Endothelial cell of umbilical vein (primary cell): Measurements from ENCODE around the gene TLE3. TPM values are rescaled to one million over a fixed set of nuclear protein-coding genes. Genes with fewer than 3 reads are reported as not detected.

Source experiments
- BruUV-seq: library from RNA; stranded (reverse); fragments of 400-500 nt; replicated peaks from 2 replicates; lab custom pipeline; 2021; lab: Mats Ljungman, UMichigan
- CTCF ChIA-PET: fragments of 300-600, 350-600 bp; sonication (Branson Sonifier 250); formaldehyde crosslinking; loops from one replicate; lab custom pipeline; 2021; ENCODE audit warnings: antibody characterized with exemption, inconsistent platforms; lab: Charles Lee
- POLR2A ChIA-PET: fragments of 300-600, 350-600 bp; sonication (Branson Sonifier 250); formaldehyde crosslinking; loops from one replicate; lab custom pipeline; 2021; ENCODE audit warnings: antibody characterized with exemption, inconsistent platforms; lab: Charles Lee
- DNase-seq: peaks from one replicate; pipeline ENCODE4 v3.0.0-alpha.2; 2011; ENCODE audit warnings: low read depth, low spot score
- FAIRE-seq: peaks from 2 replicates; lab custom pipeline; 2011; peaks lifted over from hg19 to GRCh38; lab: Jason Lieb, UNC
- H2AFZ ChIP-seq: 2 replicates; pipeline ENCODE4 v1.6.0; 2012; ENCODE audit warnings: low read depth, low read length, control low read depth, inconsistent platforms
- H3K27ac ChIP-seq: 2 replicates; pipeline ENCODE4 v1.5.1; 2011; ENCODE audit warnings: low read depth, mild to moderate bottlenecking, control low read depth, low read length, moderate library complexity; ENCODE audit not compliant: insufficient read depth
- H3K27me3 ChIP-seq, 2 experiments: 2 replicates each; pipeline versions ENCODE4 v1.6.0 to v1.6.1; 2011; ENCODE audit warnings: low read length in 2 of 2, mixed read lengths in 1 of 2; ENCODE audit not compliant: control insufficient read depth in 2 of 2, insufficient read depth in 2 of 2
- H3K36me3 ChIP-seq, 2 experiments: 2 replicates in 1 of 2; 3 replicates in 1 of 2; pipeline ENCODE4 v1.5.1; 2011; ENCODE audit warnings: low read length in 2 of 2, mild to moderate bottlenecking in 1 of 2, moderate library complexity in 1 of 2; ENCODE audit not compliant: control insufficient read depth in 2 of 2, insufficient read depth in 2 of 2; ENCODE audit errors: extremely low read depth in 1 of 2
- H3K4me1 ChIP-seq: 3 replicates; pipeline ENCODE4 v1.5.1; 2011; ENCODE audit warnings: mild to moderate bottlenecking, low read length; ENCODE audit not compliant: control insufficient read depth, insufficient read depth; ENCODE audit errors: extremely low read depth
- H3K4me2 ChIP-seq: 2 replicates; pipeline ENCODE4 v1.6.1; 2011; ENCODE audit warnings: low read length, control low read depth, mixed read lengths; ENCODE audit not compliant: insufficient read depth
- H3K4me3 ChIP-seq, 3 experiments: fragments of 200-600 bp in 1 of 3; sonication (generic), shearing (Covaris generic) in 1 of 3; replicated peaks in 1 of 3; 2 replicates each; pipeline ENCODE4 v1.5.1; 2011 to 2016; ENCODE audit warnings: control low read depth in 3 of 3, low read length in 3 of 3, mild to moderate bottlenecking in 2 of 3, inconsistent platforms in 1 of 3, low read depth in 1 of 3, moderate library complexity in 1 of 3; ENCODE audit not compliant: insufficient read depth in 1 of 3
- H3K79me2 ChIP-seq: 2 replicates; pipeline ENCODE4 v1.6.0; 2012; ENCODE audit warnings: low read length, inconsistent platforms; ENCODE audit not compliant: control insufficient read depth, insufficient read depth
- H3K9ac ChIP-seq: replicated peaks from 2 replicates; pipeline ENCODE3; 2011; ENCODE audit warnings: low read length, control low read depth; ENCODE audit not compliant: insufficient read depth; ENCODE audit errors: extremely low read depth
- H3K9me1 ChIP-seq: replicated peaks from 3 replicates; pipeline ENCODE4 v1.6.0; 2011; ENCODE audit warnings: mild to moderate bottlenecking, low read length; ENCODE audit not compliant: control insufficient read depth, insufficient read depth; ENCODE audit errors: extremely low read depth
- H3K9me3 ChIP-seq: replicated peaks from 2 replicates; pipeline ENCODE4 v1.5.1; 2012; ENCODE audit warnings: low read length, inconsistent platforms; ENCODE audit not compliant: control insufficient read depth, insufficient read depth
- H4K20me1 ChIP-seq: replicated peaks from 2 replicates; pipeline ENCODE3; 2011; ENCODE audit warnings: mild to moderate bottlenecking, low read length; ENCODE audit not compliant: control insufficient read depth, insufficient read depth; ENCODE audit errors: extremely low read depth
- EZH2 ChIP-seq: IDR thresholded peaks from 2 replicates; pipeline ENCODE4 v1.6.1; 2012; ENCODE audit warnings: borderline replicate concordance, low read depth, mild to moderate bottlenecking, moderate library complexity, low read length, inconsistent platforms; ENCODE audit not compliant: severe bottlenecking
- FOS ChIP-seq: IDR thresholded peaks from 2 replicates; pipeline ENCODE4 v1.6.1; 2011; ENCODE audit warnings: mild to moderate bottlenecking, low read length, moderate library complexity, borderline replicate concordance; ENCODE audit not compliant: insufficient read depth
- GATA2 ChIP-seq: IDR thresholded peaks from 2 replicates; pipeline ENCODE4 v1.7.0; 2011; ENCODE audit warnings: low read depth, mild to moderate bottlenecking, moderate library complexity, mixed read lengths, low read length; ENCODE audit not compliant: insufficient read length, insufficient read depth
- JUN ChIP-seq: IDR thresholded peaks from 2 replicates; pipeline ENCODE4 v1.6.1; 2011; ENCODE audit warnings: borderline replicate concordance, low read depth; ENCODE audit not compliant: insufficient read length, insufficient read depth
- MYC ChIP-seq: IDR thresholded peaks from one replicate; pipeline ENCODE4 v1.6.1; 2011; ENCODE audit warnings: mild to moderate bottlenecking, low read depth, low read length
- POLR2A ChIP-seq: IDR thresholded peaks from 2 replicates; pipeline ENCODE4 v1.6.1; 2012; ENCODE audit warnings: low read depth, mild to moderate bottlenecking, control low read depth, low read length
- POLR2AphosphoS5 ChIP-seq: IDR thresholded peaks from 2 replicates; pipeline ENCODE4 v1.6.1; 2012; ENCODE audit warnings: low read depth, mild to moderate bottlenecking, control low read depth, low read length, moderate library complexity; ENCODE audit not compliant: insufficient read depth
- dilution Hi-C: fragments of 300-500 bp; cut with MboI; formaldehyde crosslinking; loops from one replicate; pipeline ENCODE4 v1.15.0; 2019; ENCODE audit warnings: low sequenced_read_pairs; ENCODE audit not compliant: extremely low pct_ligation_motif_present
- intact Hi-C: fragments of 100-400 bp; cut with micrococcal nuclease; formaldehyde crosslinking; loops from one replicate; pipeline ENCODE4 v1.10.0; 2022
- polyA plus RNA-seq, 4 experiments: library from polyadenylated mRNA; depleted of rRNA in 3 of 4; stranded (reverse) in 3 of 4; unstranded in 1 of 4; fragments of >200 nt; gene quantifications; 2 replicates each; pipeline versions ENCODE4 v1.2.1 to v1.2.3, GENCODE V29; 2011 to 2012; ENCODE audit warnings: missing spikeins in 1 of 4
- total RNA-seq: library from RNA; stranded (reverse); gene quantifications from 2 replicates; pipeline ENCODE4 v1.2.3, GENCODE V29; 2021
- TF ChIP-seq, protein P1 (sequence below): IDR thresholded peaks from 2 replicates; pipeline ENCODE4 v1.6.1; 2011; ENCODE audit not compliant: insufficient read depth, insufficient read length
- TF ChIP-seq, protein P2 (sequence below), 2 donors: IDR thresholded peaks; 1 replicate in 1 of 2; 2 replicates in 1 of 2; pipeline ENCODE4 v1.5.1; 2011; ENCODE audit warnings: low read length in 2 of 2, mild to moderate bottlenecking in 2 of 2, moderate library complexity in 2 of 2, control low read depth in 1 of 2, inconsistent platforms in 1 of 2, low read depth in 1 of 2; ENCODE audit not compliant: insufficient read depth in 1 of 2; ENCODE audit errors: extremely low read depth in 1 of 2

The TLE3 gene
- total and polyA plus RNA-seq, 2 donors (not counting 3 experiments of a cell fraction or from before 2014, with no cell fraction given): 40.5 to 56.9 TPM

DNA sequence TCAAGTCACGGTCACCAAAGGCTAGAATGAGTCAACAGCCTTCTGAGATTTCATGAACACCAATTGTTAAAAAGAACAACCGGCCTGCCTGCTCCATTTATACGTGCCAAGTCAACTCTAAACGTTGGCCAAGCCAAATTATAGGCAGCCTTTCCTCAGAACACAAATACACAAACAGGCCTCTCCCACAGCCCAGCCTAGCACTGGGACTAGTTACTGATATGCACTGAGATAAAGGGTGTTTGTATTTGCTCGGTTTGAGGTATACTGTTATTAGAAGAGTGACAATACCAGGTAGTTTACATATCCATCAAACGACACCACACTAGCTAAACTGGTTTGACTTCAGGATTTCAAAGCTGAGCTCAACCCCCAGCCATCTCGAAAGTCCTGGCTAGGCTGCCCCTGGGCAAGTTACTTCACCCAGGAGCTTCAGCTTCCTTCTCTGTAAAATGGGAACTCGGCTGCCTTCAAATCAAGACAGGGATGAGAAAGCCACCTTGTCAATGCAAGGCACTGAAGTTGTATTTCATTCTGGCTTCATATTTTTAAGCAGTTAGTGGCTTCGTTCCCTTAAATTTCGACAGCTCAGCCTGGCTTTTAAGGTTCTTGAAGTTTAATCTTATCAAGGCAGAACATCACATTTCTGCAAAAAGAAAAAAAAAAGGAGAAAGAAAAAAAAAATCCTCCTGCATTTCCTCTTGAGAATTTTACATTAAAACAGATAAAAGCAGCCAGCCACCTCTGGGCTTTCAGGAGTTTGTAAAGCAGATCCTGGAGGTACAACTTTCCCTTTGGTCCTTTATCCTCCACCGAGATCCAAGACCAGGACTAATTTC is 4.0 kb downstream of the TLE3 start:
- Histone ChIP-seq H3K27me3 (no peaks in the 10 kb centered on the region), H3K4me3 (no peak overlapping the region), H3K36me3 (peaks cover 9 to 14% of the 10 kb centered on the region in 2 experiments), H3K4me1 (peaks cover 41% of the 10 kb centered on the region), H3K9ac (no peak overlapping the region), H3K9me1 (no peaks in the 10 kb centered on the region), H4K20me1 (no peaks in the 10 kb centered on the region), H3K79me2 (peaks cover 87% of the 10 kb centered on the region), H3K9me3 (no peaks in the 10 kb centered on the region), H2AFZ (no peak overlapping the region), H3K27ac (no peak overlapping the region), H3K4me2 (peak overlapping the region; percentile 82)
- CTCF ChIA-PET: interaction anchor here (1.1 to 3.2 kb wide), 3 partner anchors 88 to 395 kb away, joined by 5 to 12 read pairs (median 6); no protein-coding TSS in a partner anchor
- DNase-seq (peak; percentile 39), FAIRE-seq (peak; percentile 64)
- intact Hi-C loops: loop anchor here (1.0 to 10.0 kb wide), 3 partner anchors 364 to 701 kb away; no protein-coding TSS in a partner anchor
- POLR2A ChIA-PET: no interaction called here
- dilution Hi-C loops: no loop called here
- no TSS peak for BruUV-seq
- TF ChIP-seq FOS (no peak), EZH2 (no peak)
- TF ChIP-seq, protein P1, sequence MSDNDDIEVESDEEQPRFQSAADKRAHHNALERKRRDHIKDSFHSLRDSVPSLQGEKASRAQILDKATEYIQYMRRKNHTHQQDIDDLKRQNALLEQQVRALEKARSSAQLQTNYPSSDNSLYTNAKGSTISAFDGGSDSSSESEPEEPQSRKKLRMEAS: no peak

DNA sequence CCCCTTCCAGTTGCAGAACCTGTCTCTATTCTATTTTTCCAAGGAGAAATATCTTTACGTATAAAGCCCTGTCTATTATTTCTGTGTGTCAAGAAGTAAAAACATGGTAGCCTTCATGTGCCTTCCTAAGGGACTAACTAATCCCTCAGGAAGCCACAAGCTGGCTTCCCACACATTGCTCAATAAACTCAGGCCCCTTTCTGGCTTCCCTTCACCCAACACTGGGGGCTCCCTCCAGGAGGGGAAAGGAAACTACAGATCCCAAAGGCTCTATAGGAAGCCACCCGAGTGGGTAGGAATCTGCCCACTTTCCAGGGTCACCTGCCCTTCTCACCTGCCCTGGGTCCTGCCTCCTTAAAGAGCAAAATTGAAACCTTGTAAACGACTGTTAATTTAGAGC is 4.6 kb downstream of the TLE3 start:
- DNase-seq: no peak
- H3K27ac ChIP-seq: no peak overlapping the region
- dilution Hi-C loops (no loop called here), intact Hi-C loops (loop anchor here (1.0 to 10.0 kb wide), 3 partner anchors 364 to 702 kb away; no protein-coding TSS in a partner anchor)
- H3K9ac ChIP-seq: no peak overlapping the region
- H3K4me1 ChIP-seq: peaks cover 36% of the 10 kb centered on the region
- POLR2A ChIA-PET: no interaction called here
- no peaks in the 10 kb centered on the region for H3K9me3 ChIP-seq
- no peak overlapping the region for H3K4me3 ChIP-seq
- peak overlapping the region; percentile 23 for H3K4me2 ChIP-seq
- no peaks in the 10 kb centered on the region for H3K27me3 ChIP-seq
- TF ChIP-seq MYC (no peak), GATA2 (no peak), EZH2 (no peak), POLR2A (no peak), JUN (no peak), POLR2AphosphoS5 (no peak), FOS (no peak)
- TF ChIP-seq, protein P1: no peak
- TF ChIP-seq, protein P2, sequence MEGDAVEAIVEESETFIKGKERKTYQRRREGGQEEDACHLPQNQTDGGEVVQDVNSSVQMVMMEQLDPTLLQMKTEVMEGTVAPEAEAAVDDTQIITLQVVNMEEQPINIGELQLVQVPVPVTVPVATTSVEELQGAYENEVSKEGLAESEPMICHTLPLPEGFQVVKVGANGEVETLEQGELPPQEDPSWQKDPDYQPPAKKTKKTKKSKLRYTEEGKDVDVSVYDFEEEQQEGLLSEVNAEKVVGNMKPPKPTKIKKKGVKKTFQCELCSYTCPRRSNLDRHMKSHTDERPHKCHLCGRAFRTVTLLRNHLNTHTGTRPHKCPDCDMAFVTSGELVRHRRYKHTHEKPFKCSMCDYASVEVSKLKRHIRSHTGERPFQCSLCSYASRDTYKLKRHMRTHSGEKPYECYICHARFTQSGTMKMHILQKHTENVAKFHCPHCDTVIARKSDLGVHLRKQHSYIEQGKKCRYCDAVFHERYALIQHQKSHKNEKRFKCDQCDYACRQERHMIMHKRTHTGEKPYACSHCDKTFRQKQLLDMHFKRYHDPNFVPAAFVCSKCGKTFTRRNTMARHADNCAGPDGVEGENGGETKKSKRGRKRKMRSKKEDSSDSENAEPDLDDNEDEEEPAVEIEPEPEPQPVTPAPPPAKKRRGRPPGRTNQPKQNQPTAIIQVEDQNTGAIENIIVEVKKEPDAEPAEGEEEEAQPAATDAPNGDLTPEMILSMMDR (IDR thresholded peaks at IDR 0.05; ENCODE audit: extremely low read depth in 1 of 2, insufficient read depth in 1 of 2, low read depth in 1 of 2, low read length in 2 of 2): no peak
- H3K36me3 ChIP-seq: peaks cover 9 to 14% of the 10 kb centered on the region in 2 experiments
- peaks cover 93% of the 10 kb centered on the region for H3K79me2 ChIP-seq
- CTCF ChIA-PET: interaction anchor here (0.9 to 1.0 kb wide), 3 partner anchors 59 to 374 kb away, joined by 3 to 4 read pairs (median 3); no protein-coding TSS in a partner anchor
- no peak overlapping the region for H2AFZ ChIP-seq
- no peaks in the 10 kb centered on the region for H3K9me1 ChIP-seq
- no peaks in the 10 kb centered on the region for H4K20me1 ChIP-seq
- FAIRE-seq: no peak
- BruUV-seq: no TSS peak
